ENCODE data around the gene TTC34. TPM values are rescaled to one million over a fixed set of nuclear protein-coding genes. Genes with fewer than 3 reads are reported as not detected.

The TTC34 gene
- polyA plus RNA-seq, 3 donors, result 0.03 to 1.00 TPM; not detected in 1

DNA sequence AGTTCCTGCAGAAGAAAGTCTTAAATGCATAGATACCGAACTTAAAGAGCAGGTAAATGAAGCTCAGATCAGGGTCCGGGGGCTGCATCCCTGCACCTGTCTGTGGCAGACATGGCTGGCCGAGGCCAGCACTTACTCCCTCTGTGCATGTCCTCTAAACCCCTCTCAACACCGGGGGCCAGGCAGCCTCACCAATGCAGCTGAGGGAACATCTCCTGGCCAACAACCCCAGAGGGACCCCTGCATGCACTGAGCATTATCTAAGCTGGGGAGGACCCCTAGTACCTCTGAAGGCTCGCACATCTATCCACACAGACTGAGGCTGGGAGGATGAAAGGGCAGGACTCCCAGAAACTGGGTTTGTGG lies 18.4 kb downstream of the TTC34 start:
- Histone ChIP-seq H4K20me1 (ENCODE audit: insufficient read depth, low read length) (no peaks in the 10 kb centered on the region), H3K9ac (ENCODE audit: insufficient read depth, low read length, poor library complexity, severe bottlenecking) (no peak overlapping the region), H3K4me2 (replicated peaks; ENCODE audit: extremely low read depth, low read length, poor library complexity, severe bottlenecking) (no peak overlapping the region), H3K79me2 (ENCODE audit: insufficient read depth, low read length) (no peaks in the 10 kb centered on the region), H3K4me3 (replicated peaks in 1 of 3; ENCODE audit: low read depth in 2 of 3, low read length in 3 of 3) (no peak overlapping the region), H3K9me3 (replicated peaks in 1 of 2; ENCODE audit: control insufficient read depth in 1 of 2, insufficient read depth in 1 of 2, low read length in 2 of 2) (peaks cover 14 to 20% of the 10 kb centered on the region in 2 donors), H2AFZ (ENCODE audit: insufficient read depth, low read depth, low read length, poor library complexity, severe bottlenecking) (no peak overlapping the region), H3K27ac (ENCODE audit: low read depth in 1 of 2, low read length in 2 of 2) (no peak overlapping the region), H3K4me1 (ENCODE audit: control insufficient read depth in 1 of 2, insufficient read depth in 2 of 2, low read length in 2 of 2) (no peaks in the 10 kb centered on the region), H3K36me3 (replicated peaks in 1 of 2; ENCODE audit: control insufficient read depth in 1 of 2, insufficient read depth in 2 of 2, low read length in 2 of 2) (no peaks in the 10 kb centered on the region), H3K27me3 (ENCODE audit: control insufficient read depth in 2 of 2, insufficient read depth in 2 of 2, low read length in 2 of 2) (no peaks in the 10 kb centered on the region)
- Mint-ChIP-seq H3K9me3 (peaks cover 16 to 33% (median 26%) of the 10 kb centered on the region in 7 donors), H3K27ac (no peak overlapping the region), H3K36me3 (no peaks in the 10 kb centered on the region), H3K4me1 (no peaks in the 10 kb centered on the region), H3K4me3 (no peak overlapping the region), H3K27me3 (ENCODE audit: low read depth in 3 of 3) (peaks cover 4 to 18% (median 8%) of the 10 kb centered on the region in 3 donors)
- no peak for DNase-seq
- TF ChIP-seq CTCF (IDR thresholded peaks at IDR 0.05), result no peak
- intact Hi-C loops (cut with micrococcal nuclease), result loop anchor here in 1 of 2 donors (5.0 kb wide), 1 partner anchor 366 kb away; no protein-coding TSS in a partner anchor
- 90% methylated on average over 2 of the region's 5 CpGs for WGBS (ENCODE audit: insufficient coverage)

DNA sequence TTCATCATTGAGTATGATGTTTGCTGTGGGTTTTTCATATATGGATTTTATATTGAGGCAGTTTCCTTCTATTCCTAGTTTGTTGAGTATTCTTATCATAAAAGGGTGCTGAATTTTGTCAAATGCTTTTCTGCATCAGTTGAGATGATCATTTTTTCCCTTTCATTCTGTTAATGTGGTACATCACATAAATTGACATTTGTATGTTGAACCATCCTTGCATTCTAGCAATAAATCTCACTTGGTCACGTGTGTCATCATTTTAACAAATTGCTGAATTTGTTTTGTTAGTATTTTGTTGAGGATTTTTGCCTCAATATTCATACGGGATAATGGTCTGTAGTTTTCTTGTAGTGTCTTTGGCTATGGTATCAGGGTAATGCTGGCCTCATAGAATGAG lies 19.9 kb downstream of the TTC34 start:
- Histone ChIP-seq H3K4me1 (ENCODE audit: control insufficient read depth in 1 of 2, insufficient read depth in 2 of 2, low read length in 2 of 2) (no peaks in the 10 kb centered on the region), H3K9ac (ENCODE audit: insufficient read depth, low read length, poor library complexity, severe bottlenecking) (no peak overlapping the region), H2AFZ (ENCODE audit: insufficient read depth, low read depth, low read length, poor library complexity, severe bottlenecking) (no peak overlapping the region), H3K4me3 (replicated peaks in 1 of 3; ENCODE audit: low read depth in 2 of 3, low read length in 3 of 3) (no peak overlapping the region), H3K4me2 (replicated peaks; ENCODE audit: extremely low read depth, low read length, poor library complexity, severe bottlenecking) (no peak overlapping the region), H3K79me2 (ENCODE audit: insufficient read depth, low read length) (no peaks in the 10 kb centered on the region), H3K9me3 (replicated peaks in 1 of 2; ENCODE audit: control insufficient read depth in 1 of 2, insufficient read depth in 1 of 2, low read length in 2 of 2) (peaks cover 14 to 20% of the 10 kb centered on the region in 2 donors), H3K27me3 (ENCODE audit: control insufficient read depth in 2 of 2, insufficient read depth in 2 of 2, low read length in 2 of 2) (no peaks in the 10 kb centered on the region), H3K27ac (ENCODE audit: low read depth in 1 of 2, low read length in 2 of 2) (no peak overlapping the region), H4K20me1 (ENCODE audit: insufficient read depth, low read length) (no peaks in the 10 kb centered on the region), H3K36me3 (replicated peaks in 1 of 2; ENCODE audit: control insufficient read depth in 1 of 2, insufficient read depth in 2 of 2, low read length in 2 of 2) (no peaks in the 10 kb centered on the region)
- Mint-ChIP-seq H3K36me3 (no peaks in the 10 kb centered on the region), H3K9me3 (peaks cover 16 to 33% (median 26%) of the 10 kb centered on the region in 7 donors), H3K4me1 (no peaks in the 10 kb centered on the region), H3K27me3 (ENCODE audit: low read depth in 3 of 3) (peaks cover 3 to 14% (median 4%) of the 10 kb centered on the region in 3 donors), H3K27ac (no peak overlapping the region), H3K4me3 (no peak overlapping the region)
- intact Hi-C loops (cut with micrococcal nuclease), result loop anchor here in 1 of 2 donors (5.0 kb wide), 1 partner anchor 364 kb away; no protein-coding TSS in a partner anchor
- 100% methylated on average over 1 of the region's 2 CpGs for WGBS (ENCODE audit: insufficient coverage)
- DNase-seq, result no peak
- no peak for TF ChIP-seq CTCF (IDR thresholded peaks at IDR 0.05)
